GM18505 (cell line): ENCODE data around the gene DLG5.

Experiments used
- ATAC-seq: cut with Tn5 transposase; IDR thresholded peaks from one replicate; pipeline ENCODE4 v1.9.1; 2021; ENCODE audit not compliant: unreplicated experiment
- POLR2A ChIP-seq: IDR thresholded peaks from 4 replicates; pipeline ENCODE4 v1.6.1; 2011; ENCODE audit warnings: borderline replicate concordance; ENCODE audit not compliant: insufficient read depth, insufficient read length; ENCODE audit errors: extremely low read depth

Gene DLG5

DNA sequence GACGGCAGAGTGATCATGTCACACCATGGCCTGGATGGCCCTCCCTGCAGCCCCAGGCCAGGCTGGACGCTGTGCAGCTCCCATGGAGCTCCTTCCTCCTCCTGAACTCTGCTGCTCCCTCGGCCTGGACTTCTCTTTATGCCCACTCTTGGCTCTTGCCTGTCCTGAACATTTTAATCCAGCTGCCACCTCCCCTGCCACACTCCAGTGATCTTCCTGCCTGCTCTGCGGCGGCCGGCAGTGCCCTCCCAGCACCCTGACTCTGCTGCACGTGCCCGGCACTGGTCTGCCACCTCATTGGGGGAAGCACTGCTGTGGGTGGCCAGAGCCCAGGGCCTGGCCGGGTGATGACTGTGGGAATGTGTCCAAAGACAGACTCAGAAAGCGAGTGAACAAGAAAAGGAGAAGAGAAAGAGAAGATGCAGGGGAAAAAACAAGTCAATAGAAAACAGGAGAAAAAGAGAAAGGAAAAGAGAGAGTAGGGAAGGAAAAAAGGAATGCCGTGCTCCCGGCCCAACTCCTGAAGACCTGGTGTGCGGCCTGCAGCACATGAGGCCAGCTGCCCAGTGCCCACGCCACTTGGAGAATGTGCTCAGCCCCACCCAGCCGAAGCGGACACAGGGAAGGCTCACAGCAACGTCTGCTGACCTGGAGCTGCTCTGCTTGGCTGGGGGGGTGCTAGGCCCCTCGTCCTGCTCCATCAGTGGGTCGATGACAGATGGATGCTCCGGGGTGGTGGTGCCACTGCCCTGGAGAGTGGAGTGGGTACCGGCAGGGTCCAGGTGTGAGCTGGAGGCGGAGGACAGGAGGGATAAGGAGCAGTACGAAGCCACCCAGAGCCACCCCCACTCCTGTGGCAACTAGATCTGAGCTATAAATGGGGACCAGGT is 115.9 kb downstream of the DLG5 start:
- no peak for ATAC-seq
- no peak for TF ChIP-seq POLR2A

DNA sequence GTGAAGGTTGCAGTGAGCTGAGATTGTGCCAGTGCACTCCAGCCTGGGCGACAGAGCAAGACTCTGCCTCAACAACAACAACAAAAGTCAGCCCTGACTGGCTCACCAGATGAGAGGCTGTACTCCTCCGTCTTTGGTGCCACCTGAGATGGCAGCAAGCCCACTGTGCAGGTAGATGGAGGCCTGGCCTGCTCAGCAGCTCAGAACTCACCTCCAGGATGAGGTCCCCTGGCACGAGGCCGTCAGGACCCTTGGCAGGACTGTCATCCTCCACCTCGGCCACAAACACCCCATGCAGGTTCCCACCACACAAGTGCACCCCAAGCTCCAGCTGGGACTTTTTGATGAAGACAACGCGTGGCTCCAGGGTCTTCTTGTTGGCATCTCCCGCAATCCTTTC is 117.2 kb downstream of the DLG5 start:
- TF ChIP-seq POLR2A = no peak
- ATAC-seq = no peak

GRCh38 chr10:77807706-77808105 is 118.8 kb downstream of the DLG5 start:
- ATAC-seq = no peak
- TF ChIP-seq POLR2A = no peak

DNA sequence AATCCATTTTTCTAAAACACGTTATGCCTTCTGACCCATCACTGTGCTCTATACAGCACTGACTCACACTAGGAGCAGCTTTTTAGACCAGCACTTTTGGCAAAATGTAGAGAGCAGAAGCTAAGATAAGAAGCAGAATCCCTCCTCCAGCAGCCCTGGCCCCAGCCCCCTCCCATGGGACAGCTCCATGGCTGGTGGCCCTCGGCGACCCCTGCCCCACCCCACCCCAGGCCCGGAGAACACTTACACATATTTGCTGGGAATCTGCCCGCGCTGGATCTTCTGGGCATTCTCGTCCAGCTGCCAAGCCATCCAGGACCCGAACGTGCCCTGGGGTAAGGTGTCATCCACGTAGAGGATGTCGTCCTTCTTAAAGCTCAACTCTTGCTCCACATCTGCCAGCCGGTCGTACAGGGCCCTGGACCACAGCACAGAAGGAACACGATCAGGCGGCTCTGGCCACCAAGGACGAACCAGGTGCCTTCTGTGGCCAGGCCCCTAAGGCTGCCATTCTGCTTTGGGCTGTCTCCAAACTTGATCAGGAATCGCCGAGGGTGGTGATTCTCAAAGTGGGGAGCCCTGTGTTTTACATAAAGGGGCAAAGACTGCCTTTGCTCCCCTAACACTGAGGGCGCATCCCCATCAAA is 119.9 kb downstream of the DLG5 start:
- no peak for ATAC-seq
- no peak for TF ChIP-seq POLR2A

DNA sequence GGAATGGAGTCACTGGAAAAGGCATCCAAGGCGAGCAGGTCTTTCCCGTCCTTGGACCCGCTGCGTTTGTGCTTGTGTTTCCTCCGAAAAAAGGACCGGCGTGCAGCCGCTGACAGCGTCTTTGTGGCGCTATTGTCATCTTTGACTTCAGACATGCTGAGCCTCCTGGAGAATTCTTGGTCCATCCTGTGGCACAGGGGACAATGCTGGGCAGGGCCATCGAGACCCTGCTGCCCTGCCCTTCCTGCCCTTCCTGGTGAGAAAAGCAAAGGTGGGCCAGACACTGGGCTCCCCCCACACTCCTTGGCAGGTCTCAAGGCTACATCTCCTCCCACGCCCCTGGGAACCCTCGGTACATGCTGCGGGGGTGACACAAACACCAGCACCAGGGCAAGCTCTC is 120.9 kb downstream of the DLG5 start:
- ATAC-seq = no peak
- no peak for TF ChIP-seq POLR2A

GRCh38 chr10:77804371-77804770 is 122.2 kb downstream of the DLG5 start:
- no peak for ATAC-seq
- no peak for TF ChIP-seq POLR2A

DNA sequence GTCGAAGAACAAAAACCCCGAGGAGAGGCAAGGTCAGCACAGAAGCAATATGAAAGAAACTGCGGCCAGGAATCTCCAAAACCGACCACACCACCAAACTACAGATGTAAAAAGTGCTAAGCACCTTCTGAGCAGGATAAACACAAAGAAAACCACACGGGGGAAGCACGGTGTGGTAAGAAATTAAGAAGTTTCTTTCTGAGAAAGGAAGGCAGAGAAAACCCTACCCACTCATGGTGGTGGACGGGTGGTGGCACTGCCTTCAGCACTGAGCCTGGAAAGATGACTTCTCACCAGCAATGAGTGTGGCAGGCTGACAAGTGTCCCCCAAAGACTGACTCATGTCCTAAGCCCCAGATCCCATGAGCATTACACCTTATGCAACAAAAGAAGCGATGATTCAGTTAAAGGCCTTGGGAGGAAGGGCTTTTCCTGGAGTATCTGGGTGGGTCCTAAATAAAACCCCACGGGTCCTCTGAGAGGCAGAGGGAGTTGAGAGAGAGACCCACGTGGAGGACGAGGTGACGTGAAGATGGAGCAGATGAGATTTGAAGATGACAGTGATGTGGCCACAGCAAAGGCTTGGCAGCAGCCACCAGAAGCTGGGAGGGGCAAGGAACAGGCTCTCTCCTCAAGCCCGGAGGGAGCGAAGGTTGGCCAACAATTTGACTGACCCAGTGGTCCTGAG is 124.9 kb downstream of the DLG5 start:
- ATAC-seq = no peak
- TF ChIP-seq POLR2A = no peak

GRCh38 chr10:77800738-77801266 is 125.8 kb downstream of the DLG5 start:
- no peak for TF ChIP-seq POLR2A

DNA sequence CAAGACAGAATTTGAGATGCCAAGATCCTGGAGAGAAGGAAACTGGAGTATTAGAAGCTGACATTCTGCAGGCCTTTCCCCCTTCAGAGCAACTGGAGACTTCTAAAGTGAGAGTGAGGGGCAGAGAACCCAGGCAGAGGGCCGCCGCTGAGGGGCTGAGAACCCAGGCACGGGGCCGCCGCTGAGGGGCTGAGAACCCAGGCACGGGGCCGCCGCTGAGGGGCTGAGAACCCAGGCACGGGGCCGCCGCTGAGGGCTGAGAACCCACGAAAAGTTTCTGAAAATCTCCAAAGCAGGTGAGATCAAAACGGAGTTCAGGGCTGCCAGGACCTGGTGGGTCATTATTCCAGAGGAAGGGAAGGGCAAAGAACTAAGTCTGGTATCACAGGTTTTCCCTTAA is 126.2 kb downstream of the DLG5 start:
- ATAC-seq = no peak
- no peak for TF ChIP-seq POLR2A

More at GRCh38 chr10:77800738-77801266, 125.8 kb downstream of the DLG5 start:
- no peak for ATAC-seq

- no peak for ATAC-seq
- no peak for TF ChIP-seq POLR2A
Observed at GRCh38 chr10:77799352-77799751, 127.2 kb downstream of the DLG5 start.

DNA sequence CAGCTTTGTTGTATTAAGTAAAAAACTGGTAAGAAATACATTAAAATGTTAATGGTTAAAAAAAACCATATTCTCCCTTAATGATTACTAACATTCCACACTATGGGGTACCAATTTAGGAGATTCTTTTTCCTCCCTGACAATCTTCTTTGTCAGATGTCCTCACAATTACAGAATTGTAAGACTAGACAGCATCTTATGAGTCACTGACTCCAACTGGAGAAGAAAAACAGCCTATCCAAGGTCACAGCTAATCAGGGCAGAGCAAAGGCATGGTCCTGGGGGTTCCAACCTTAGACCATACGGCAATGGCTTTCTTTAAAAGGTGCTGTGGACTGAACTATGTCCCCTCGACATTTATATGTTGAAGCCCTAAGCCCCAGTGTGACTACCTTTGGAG is 127.6 kb downstream of the DLG5 start:
- no peak for ATAC-seq
- no peak for TF ChIP-seq POLR2A

DNA sequence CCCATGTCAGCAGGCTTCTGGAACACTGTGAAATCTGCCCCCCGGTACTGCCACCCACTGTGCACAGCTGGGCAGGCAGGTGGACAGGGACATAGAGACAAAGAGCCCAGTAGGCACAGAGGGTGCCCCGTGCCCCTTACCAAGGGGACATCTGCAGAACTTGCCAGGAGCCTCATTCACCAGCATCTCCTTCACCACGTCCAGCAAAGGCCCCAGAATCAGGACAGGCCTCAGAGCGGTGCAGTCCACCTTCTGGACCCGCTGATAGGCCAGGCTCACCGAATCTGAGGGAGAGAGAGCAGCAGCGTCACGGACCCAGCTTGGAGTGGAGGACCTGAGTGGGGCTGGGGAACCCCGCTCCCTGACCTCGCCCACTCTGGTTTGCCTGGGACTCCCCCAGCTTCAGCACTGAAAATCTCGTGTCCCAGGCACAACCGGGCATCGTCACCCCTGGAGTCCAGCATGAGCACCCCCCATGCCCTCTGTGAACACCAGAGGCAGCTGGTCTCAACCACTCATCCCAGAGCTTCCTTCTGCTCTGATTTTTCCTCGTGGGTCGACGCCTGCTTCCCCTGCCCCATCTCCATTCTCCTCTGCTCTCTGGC is 130.1 kb downstream of the DLG5 start:
- ATAC-seq = no peak
- no peak for TF ChIP-seq POLR2A

DNA sequence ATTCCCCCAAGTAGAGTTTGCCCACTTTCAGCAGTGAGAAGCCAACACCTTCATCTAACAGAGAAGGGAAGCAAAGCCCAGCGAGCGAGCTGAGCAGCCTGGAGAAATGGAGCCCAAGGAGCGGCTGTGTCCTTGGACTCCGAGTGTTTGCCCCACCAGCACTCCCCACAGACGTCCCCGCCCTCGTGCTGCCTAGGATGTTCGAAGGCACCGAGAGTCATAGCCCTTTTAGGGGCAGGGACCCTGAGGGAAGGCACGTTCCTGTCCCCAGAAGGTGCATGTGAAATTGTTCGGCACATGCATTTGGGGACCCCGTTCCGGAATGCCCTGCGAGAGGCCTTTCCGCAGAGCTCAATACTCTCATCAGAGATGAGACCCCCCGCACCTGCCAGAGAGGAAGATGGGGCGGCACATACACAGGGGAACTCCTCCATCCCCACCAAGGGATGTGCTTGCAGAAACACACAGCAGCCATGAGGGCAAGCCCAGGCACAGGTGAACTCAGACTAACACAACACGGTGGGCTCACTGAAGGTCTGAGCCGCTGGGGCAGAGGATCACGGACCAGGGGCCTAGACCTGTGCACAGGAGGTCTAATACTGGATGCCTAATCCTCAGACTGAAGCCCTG is 131.0 kb downstream of the DLG5 start:
- no peak for TF ChIP-seq POLR2A
- no peak for ATAC-seq
